Measurements from ENCODE around the gene FAM135A. TPM values are rescaled to one million over a fixed set of nuclear protein-coding genes. Genes with fewer than 3 reads are reported as not detected.

Gene FAM135A
- total and polyA plus RNA-seq, 2 of the 8 experiments (the other 6 are each of a cell fraction or from before 2014, with no cell fraction given): 17.4 to 35.7 TPM

GRCh38 chr6:70380252-70380651, 33.1 kb upstream of the FAM135A start (continued):
- TF ChIP-seq ZNF274 (IDR thresholded peaks at IDR 0.05; ENCODE audit: borderline replicate concordance, extremely low read depth, low read length) (no peak), RFX5 (IDR thresholded peaks at IDR 0.05; ENCODE audit: borderline replicate concordance, low read depth, low read length) (no peak), POLR2A (IDR thresholded peaks at IDR 0.05; ENCODE audit: control extremely low read depth in 1 of 2, low read depth in 2 of 2, low read length in 2 of 2) (no peak), CBX5 (IDR thresholded peaks at IDR 0.05; ENCODE audit: low read depth, low read length) (no peak), TEAD4 (IDR thresholded peaks at IDR 0.05; ENCODE audit: low read depth, low read length) (no peak), BRCA1 (IDR thresholded peaks at IDR 0.05; ENCODE audit: low read depth, low read length) (no peak), TBP (IDR thresholded peaks at IDR 0.05; ENCODE audit: low read depth, low read length) (no peak)

Data from H1 (cell line).